ENCODE results near the gene HTRA3. TPM values are rescaled to one million over a fixed set of nuclear protein-coding genes. Genes with fewer than 3 reads are reported as not detected.

HTRA3 gene
- total RNA-seq, 2 donors from 2014 or later, result 52.6 to 55.5 TPM

DNA sequence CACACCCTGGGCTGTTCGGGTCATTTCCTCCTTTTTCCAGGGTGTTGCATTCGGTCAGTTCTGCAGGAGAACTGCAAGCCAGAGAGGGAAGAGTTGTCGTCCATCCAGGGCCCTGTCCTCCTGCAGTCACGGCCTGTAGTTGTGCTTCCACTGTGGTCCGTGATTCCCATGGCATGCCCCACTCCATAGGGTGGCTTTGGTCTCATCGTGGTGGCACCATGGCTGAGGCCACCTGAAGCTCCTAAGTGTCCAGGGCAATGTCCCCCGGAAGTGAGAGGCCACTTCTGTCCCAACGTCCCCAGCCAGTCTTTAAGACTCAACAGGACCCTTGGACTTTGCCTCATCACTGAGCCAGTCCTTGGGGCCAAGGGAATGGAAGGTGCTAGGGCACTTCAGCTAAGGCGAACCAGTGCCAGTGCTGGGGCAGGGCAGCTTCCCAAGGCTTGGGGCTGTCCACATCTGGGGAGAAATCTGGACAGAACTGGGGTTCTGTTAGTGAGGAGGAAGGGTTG, 83.7 kb downstream of the HTRA3 start:
- Histone ChIP-seq H3K4me3 (no peak overlapping the region), H3K27ac (no peak overlapping the region), H3K27me3 (replicated peaks; ENCODE audit: insufficient read depth) (no peaks in the 10 kb centered on the region), H3K36me3 (no peaks in the 10 kb centered on the region), H3K9me3 (no peaks in the 10 kb centered on the region), H3K4me1 (ENCODE audit: control insufficient read depth in 1 of 2, low read depth in 2 of 2) (peaks cover 14 to 36% of the 10 kb centered on the region in 2 donors)
- TF ChIP-seq, protein P1, sequence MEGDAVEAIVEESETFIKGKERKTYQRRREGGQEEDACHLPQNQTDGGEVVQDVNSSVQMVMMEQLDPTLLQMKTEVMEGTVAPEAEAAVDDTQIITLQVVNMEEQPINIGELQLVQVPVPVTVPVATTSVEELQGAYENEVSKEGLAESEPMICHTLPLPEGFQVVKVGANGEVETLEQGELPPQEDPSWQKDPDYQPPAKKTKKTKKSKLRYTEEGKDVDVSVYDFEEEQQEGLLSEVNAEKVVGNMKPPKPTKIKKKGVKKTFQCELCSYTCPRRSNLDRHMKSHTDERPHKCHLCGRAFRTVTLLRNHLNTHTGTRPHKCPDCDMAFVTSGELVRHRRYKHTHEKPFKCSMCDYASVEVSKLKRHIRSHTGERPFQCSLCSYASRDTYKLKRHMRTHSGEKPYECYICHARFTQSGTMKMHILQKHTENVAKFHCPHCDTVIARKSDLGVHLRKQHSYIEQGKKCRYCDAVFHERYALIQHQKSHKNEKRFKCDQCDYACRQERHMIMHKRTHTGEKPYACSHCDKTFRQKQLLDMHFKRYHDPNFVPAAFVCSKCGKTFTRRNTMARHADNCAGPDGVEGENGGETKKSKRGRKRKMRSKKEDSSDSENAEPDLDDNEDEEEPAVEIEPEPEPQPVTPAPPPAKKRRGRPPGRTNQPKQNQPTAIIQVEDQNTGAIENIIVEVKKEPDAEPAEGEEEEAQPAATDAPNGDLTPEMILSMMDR (IDR thresholded peaks at IDR 0.05), result no peak
- DNase-seq (ENCODE audit: low spot score), result no peak
- no peak for ATAC-seq (ENCODE audit: insufficient number of reproducible peaks, low FRiP score, low read depth)

DNA sequence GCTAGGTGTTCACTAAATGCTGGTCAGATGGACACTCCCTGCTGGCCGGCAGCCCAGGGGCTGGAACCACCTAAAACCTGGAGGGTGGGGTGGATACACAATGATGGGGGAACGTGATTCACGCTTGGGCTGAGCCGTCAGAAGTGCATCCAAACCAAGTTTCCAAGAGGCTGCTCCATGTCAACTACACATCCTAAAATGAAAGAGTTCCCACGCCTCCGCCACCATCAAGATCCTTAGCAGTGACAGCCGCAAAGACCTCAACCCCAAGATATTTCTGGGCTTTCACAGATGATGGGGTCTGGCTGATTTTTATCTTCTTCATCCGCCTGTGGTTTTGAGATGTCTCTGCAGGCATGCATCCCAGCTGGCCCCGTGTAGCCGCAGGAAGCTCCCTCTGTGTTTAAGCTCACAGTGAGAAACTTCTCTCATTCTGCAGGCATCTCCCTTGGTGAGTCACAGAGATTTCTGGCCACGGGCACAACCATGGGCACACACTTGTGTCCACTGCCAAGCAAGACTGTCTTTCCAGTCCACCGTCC, 84.4 kb downstream of the HTRA3 start:
- TF ChIP-seq, protein P1 (IDR thresholded peaks at IDR 0.05), result no peak
- DNase-seq (ENCODE audit: low spot score) (no peak), ATAC-seq (ENCODE audit: insufficient number of reproducible peaks, low FRiP score, low read depth) (no peak)
- H3K9me3 ChIP-seq, result no peaks in the 10 kb centered on the region
- no peaks in the 10 kb centered on the region for H3K27me3 ChIP-seq (replicated peaks; ENCODE audit: insufficient read depth)
- no peak overlapping the region for H3K4me3 ChIP-seq
- no peaks in the 10 kb centered on the region for H3K36me3 ChIP-seq
- H3K4me1 ChIP-seq (ENCODE audit: control insufficient read depth in 1 of 2, low read depth in 2 of 2), result peaks cover 14 to 36% of the 10 kb centered on the region in 2 donors
- no peak overlapping the region for H3K27ac ChIP-seq

DNA sequence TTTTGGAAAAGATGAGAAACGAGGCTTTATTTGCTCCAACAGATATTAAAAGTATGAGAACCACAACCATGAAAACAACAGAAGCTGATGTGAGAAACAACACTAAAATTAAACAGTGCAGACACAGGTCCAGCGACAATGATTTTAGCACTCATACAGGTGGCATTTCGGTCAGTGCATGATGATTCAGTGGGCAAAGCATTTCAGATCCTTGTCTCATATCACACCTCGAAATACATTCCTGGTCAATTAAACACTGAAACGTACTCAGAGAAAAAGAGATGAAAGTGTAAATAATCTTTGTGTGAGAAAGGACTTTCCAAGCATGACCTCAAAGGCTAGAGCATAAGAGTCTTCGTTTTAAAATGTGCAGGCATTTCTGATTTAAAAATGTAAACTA, 85.8 kb downstream of the HTRA3 start:
- TF ChIP-seq, protein P1 (IDR thresholded peaks at IDR 0.05), result no peak
- no peaks in the 10 kb centered on the region for H3K27me3 ChIP-seq (replicated peaks; ENCODE audit: insufficient read depth)
- H3K4me1 ChIP-seq (ENCODE audit: control insufficient read depth in 1 of 2, low read depth in 2 of 2), result peaks cover 14 to 31% of the 10 kb centered on the region in 2 donors
- H3K36me3 ChIP-seq, result no peaks in the 10 kb centered on the region
- ATAC-seq (ENCODE audit: insufficient number of reproducible peaks, low FRiP score, low read depth), result no peak
- H3K27ac ChIP-seq, result no peak overlapping the region
- DNase-seq (ENCODE audit: low spot score), result no peak
- H3K9me3 ChIP-seq, result no peaks in the 10 kb centered on the region
- H3K4me3 ChIP-seq, result no peak overlapping the region

DNA sequence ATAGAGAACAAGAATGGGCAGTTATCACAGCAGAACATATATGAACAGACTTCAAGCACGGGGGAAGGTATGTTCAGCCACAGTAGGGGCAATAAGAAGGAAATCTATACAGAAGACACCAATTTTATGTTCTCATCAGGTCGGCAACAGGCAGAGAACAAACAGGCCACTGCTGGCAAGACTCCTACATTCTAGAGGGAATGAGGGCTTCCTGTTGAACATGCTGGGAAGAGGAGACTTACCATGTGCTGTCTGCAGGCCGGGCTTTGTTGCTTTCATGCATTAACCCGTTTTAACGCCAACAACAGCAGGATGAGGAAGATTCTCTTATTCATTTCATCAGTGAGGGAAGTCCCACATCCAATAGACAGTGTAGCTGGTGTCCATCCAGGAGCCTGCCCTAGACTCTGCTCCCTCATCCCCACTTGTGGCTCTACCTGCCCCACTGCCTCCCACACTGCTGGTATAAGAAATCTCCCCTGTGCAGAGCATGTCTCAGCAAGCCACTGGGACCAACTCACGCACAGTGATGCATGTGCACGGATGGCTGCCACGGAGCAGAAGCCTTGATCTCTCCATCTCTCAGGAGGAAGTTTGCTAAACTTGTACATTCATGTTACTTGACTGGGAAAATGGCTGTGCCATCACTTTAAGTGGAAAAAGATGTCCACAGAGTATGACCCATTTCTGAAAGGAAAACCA, 86.5 kb downstream of the HTRA3 start:
- TF ChIP-seq, protein P1 (IDR thresholded peaks at IDR 0.05), result no peak
- Histone ChIP-seq H3K27me3 (replicated peaks; ENCODE audit: insufficient read depth) (no peaks in the 10 kb centered on the region), H3K36me3 (no peaks in the 10 kb centered on the region), H3K27ac (no peak overlapping the region), H3K4me1 (ENCODE audit: control insufficient read depth in 1 of 2, low read depth in 2 of 2) (peaks cover 14 to 24% of the 10 kb centered on the region in 2 donors), H3K4me3 (no peak overlapping the region), H3K9me3 (no peaks in the 10 kb centered on the region)
- ATAC-seq (ENCODE audit: insufficient number of reproducible peaks, low FRiP score, low read depth) (no peak), DNase-seq (ENCODE audit: low spot score) (no peak)

Other genes starting within 250 kb of the HTRA3 start
- gene ABLIM2, start 110.9 kb upstream of the HTRA3 start, total RNA-seq, result 10 to 100 TPM; 25.6 to 28.6 TPM
- 10 to 100 TPM; 63.2 to 68.6 TPM for gene SH3TC1, start 70.5 kb upstream of the HTRA3 start, total RNA-seq
- 10 to 100 TPM; 47.8 to 72.7 TPM for gene ACOX3, start 171.0 kb downstream of the HTRA3 start, total RNA-seq
- 10 to 100 TPM; 19.8 to 30.5 TPM for gene TRMT44, start 171.0 kb downstream of the HTRA3 start, total RNA-seq

Measured in thoracic aorta (tissue), 2 donors.